ENCODE measurements around the gene RFX2.

DNA sequence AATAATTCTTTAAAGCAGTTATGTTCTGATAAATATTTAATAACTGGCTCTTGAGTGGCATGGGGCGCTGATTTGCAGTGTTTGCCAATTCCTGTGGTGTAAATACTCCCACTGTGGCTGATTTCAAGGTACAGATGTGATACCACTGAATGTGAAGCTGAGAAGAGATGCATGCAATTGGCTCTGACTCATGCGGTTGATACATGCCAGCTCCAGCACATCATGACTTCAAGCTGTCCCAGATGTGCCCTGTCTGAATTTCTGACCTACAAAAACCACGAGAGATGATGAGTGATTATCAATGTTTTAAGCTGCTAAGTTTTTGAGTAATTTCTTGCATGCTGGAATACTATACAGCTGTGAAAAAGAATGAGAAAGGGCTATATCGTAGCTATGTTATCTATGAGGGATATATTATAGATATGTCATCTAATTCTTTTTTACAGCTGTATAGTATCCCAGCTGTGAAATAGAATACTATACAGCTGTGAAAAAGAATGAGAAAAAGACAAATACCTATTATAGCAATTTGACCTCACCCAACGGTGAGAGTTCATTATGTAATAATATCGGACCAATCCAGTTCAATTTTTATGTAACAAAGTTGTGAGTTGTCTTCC lies 17.5 kb upstream of the RFX2 start:
- TF ChIP-seq, protein P1, sequence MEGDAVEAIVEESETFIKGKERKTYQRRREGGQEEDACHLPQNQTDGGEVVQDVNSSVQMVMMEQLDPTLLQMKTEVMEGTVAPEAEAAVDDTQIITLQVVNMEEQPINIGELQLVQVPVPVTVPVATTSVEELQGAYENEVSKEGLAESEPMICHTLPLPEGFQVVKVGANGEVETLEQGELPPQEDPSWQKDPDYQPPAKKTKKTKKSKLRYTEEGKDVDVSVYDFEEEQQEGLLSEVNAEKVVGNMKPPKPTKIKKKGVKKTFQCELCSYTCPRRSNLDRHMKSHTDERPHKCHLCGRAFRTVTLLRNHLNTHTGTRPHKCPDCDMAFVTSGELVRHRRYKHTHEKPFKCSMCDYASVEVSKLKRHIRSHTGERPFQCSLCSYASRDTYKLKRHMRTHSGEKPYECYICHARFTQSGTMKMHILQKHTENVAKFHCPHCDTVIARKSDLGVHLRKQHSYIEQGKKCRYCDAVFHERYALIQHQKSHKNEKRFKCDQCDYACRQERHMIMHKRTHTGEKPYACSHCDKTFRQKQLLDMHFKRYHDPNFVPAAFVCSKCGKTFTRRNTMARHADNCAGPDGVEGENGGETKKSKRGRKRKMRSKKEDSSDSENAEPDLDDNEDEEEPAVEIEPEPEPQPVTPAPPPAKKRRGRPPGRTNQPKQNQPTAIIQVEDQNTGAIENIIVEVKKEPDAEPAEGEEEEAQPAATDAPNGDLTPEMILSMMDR (IDR thresholded peaks at IDR 0.05): no peak
- TF ChIP-seq POLR2A (IDR thresholded peaks at IDR 0.05): no peak
